ENCODE results near the gene STAG1. TPM values are rescaled to one million over a fixed set of nuclear protein-coding genes. Genes with fewer than 3 reads are reported as not detected.

Gene STAG1
- total and polyA plus RNA-seq, 9 of the 15 experiments (the other 6 are each of a cell fraction or from before 2014, with no cell fraction given), result 2.7 to 17.7 (median 8.8) TPM

DNA sequence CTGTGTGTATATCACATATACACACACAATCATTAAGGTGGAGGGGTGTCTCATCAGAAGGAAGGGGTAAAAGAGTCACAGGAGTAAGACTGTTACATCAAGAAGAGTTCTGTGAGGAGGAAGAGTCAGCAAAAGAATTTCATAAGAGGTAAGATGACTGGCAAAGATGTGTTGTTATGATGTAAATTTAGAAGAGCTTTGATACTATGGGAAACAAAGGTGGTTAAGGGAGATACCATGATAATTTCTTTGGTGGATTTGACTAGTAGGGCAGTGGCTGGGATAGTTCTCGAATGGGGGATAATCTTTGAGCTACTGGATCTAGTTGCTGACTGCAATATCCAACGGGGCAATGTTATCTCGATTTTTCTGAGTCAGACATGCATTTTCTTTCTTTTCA, 61.6 kb downstream of the STAG1 start:
- WGBS (ENCODE audit: insufficient coverage, low coverage, missing lambda C conversion rate), result 6% methylated on average over 2 of the region's 3 CpGs
- in situ Hi-C loops (cut with MboI), result no loop called here
- TF ChIP-seq POLR2B (IDR thresholded peaks at IDR 0.05; ENCODE audit: low read depth, partially characterized antibody) (no peak), CHD1 (IDR thresholded peaks at IDR 0.05; ENCODE audit: low read length) (no peak), ARID1B (IDR thresholded peaks at IDR 0.05) (peak; percentile 82), KDM1A (IDR thresholded peaks at IDR 0.05) (peak; percentile 32 to 48; a peak in 2 of 4 replicates), ZNF717 (CRISPR knock-in tag; IDR thresholded peaks at IDR 0.05) (no peak), TARDBP (IDR thresholded peaks at IDR 0.05) (no peak), CBX5 (IDR thresholded peaks at IDR 0.05; ENCODE audit: borderline replicate concordance, low read depth) (no peak), EHMT2 (IDR thresholded peaks at IDR 0.05) (0 out of 2 replicates have a peak, but pooled peaks have one; percentile 53), JUND (IDR thresholded peaks at IDR 0.05; ENCODE audit: borderline replicate concordance, low read depth, low read length) (0 out of 2 replicates have a peak, but pooled peaks have one; percentile 22), JUND (tag; IDR thresholded peaks at IDR 0.05; ENCODE audit: borderline replicate concordance, low read depth, low read length) (no peak), MTA2 (IDR thresholded peaks at IDR 0.05; ENCODE audit: low read depth) (peak; percentile 39; the same call in 1 of the 2 replicates), ZNF778 (CRISPR knock-in tag; IDR thresholded peaks at IDR 0.05) (no peak), NFRKB (IDR thresholded peaks at IDR 0.05; ENCODE audit: low read depth) (no peak), SMARCA4 (IDR thresholded peaks at IDR 0.05) (peak; percentile 73), ELF2 (CRISPR knock-in tag; IDR thresholded peaks at IDR 0.05) (no peak), ZNF174 (CRISPR knock-in tag; IDR thresholded peaks at IDR 0.05) (no peak), ZNF830 (CRISPR knock-in tag; IDR thresholded peaks at IDR 0.05) (no peak), ZNF316 (IDR thresholded peaks at IDR 0.05) (peak; percentile 94), TCF3 (CRISPR knock-in tag; IDR thresholded peaks at IDR 0.05) (peak; percentile 61; the same call in 1 of the 2 replicates)
- TF ChIP-seq, protein P1, sequence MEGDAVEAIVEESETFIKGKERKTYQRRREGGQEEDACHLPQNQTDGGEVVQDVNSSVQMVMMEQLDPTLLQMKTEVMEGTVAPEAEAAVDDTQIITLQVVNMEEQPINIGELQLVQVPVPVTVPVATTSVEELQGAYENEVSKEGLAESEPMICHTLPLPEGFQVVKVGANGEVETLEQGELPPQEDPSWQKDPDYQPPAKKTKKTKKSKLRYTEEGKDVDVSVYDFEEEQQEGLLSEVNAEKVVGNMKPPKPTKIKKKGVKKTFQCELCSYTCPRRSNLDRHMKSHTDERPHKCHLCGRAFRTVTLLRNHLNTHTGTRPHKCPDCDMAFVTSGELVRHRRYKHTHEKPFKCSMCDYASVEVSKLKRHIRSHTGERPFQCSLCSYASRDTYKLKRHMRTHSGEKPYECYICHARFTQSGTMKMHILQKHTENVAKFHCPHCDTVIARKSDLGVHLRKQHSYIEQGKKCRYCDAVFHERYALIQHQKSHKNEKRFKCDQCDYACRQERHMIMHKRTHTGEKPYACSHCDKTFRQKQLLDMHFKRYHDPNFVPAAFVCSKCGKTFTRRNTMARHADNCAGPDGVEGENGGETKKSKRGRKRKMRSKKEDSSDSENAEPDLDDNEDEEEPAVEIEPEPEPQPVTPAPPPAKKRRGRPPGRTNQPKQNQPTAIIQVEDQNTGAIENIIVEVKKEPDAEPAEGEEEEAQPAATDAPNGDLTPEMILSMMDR (IDR thresholded peaks at IDR 0.05 in 2 of 3, conservative IDR thresholded peaks at IDR 0.05 in 1 of 3; ENCODE audit: insufficient read depth in 2 of 3, low read depth in 1 of 3, low read length in 3 of 3), result no peak
- TF ChIP-seq, protein P2, sequence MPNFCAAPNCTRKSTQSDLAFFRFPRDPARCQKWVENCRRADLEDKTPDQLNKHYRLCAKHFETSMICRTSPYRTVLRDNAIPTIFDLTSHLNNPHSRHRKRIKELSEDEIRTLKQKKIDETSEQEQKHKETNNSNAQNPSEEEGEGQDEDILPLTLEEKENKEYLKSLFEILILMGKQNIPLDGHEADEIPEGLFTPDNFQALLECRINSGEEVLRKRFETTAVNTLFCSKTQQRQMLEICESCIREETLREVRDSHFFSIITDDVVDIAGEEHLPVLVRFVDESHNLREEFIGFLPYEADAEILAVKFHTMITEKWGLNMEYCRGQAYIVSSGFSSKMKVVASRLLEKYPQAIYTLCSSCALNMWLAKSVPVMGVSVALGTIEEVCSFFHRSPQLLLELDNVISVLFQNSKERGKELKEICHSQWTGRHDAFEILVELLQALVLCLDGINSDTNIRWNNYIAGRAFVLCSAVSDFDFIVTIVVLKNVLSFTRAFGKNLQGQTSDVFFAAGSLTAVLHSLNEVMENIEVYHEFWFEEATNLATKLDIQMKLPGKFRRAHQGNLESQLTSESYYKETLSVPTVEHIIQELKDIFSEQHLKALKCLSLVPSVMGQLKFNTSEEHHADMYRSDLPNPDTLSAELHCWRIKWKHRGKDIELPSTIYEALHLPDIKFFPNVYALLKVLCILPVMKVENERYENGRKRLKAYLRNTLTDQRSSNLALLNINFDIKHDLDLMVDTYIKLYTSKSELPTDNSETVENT (CRISPR knock-in tag; IDR thresholded peaks at IDR 0.05), result no peak
- TF ChIP-seq, protein P3, sequence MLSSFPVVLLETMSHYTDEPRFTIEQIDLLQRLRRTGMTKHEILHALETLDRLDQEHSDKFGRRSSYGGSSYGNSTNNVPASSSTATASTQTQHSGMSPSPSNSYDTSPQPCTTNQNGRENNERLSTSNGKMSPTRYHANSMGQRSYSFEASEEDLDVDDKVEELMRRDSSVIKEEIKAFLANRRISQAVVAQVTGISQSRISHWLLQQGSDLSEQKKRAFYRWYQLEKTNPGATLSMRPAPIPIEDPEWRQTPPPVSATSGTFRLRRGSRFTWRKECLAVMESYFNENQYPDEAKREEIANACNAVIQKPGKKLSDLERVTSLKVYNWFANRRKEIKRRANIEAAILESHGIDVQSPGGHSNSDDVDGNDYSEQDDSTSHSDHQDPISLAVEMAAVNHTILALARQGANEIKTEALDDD (IDR thresholded peaks at IDR 0.05), result peak; percentile 99

More for the DNA sequence above, 61.6 kb downstream of the STAG1 start:
- intact Hi-C loops (cut with micrococcal nuclease), result no loop called here
- H2AFZ ChIP-seq (ENCODE audit: low read depth, low read length), result 0 out of 2 replicates have a peak overlapping the region, but pooled peaks have one; percentile 27
- FAIRE-seq, result peak; percentile 76
- no peaks in the 10 kb centered on the region for H4K20me1 ChIP-seq (replicated peaks; ENCODE audit: control insufficient read depth, insufficient read depth, low read length)
- peak; percentile 68 for ATAC-seq
- peak; percentile 14 to 45 (median 33) for DNase-seq (ENCODE audit: extremely low read depth in 1 of 4, low spot score in 3 of 4)
- peak overlapping the region; percentile 30 to 58; a peak in 1 of 4 replicates for H3K9ac ChIP-seq (ENCODE audit: insufficient read depth in 1 of 2, low read depth in 2 of 2, low read length in 2 of 2)
- no peaks in the 10 kb centered on the region for H3K36me3 ChIP-seq (ENCODE audit: control insufficient read depth, insufficient read depth, low read length)
- CTCF ChIA-PET (ENCODE audit: low intra/inter-chr PET ratio), result no interaction called here
- H3K79me2 ChIP-seq (ENCODE audit: control insufficient read depth, insufficient read depth, low read length), result peaks cover 35% of the 10 kb centered on the region
- no peaks in the 10 kb centered on the region for H3K9me1 ChIP-seq (ENCODE audit: control insufficient read depth, insufficient read depth, low read length)
- H3K27ac ChIP-seq (ENCODE audit: extremely low read depth, low read depth, low read length), result peak overlapping the region; percentile 67; the same call in 1 of the 3 replicates
- peaks cover 7% of the 10 kb centered on the region; the same call in 1 of the 2 replicates for H3K9me3 ChIP-seq (replicated peaks; ENCODE audit: control insufficient read depth, insufficient read depth, low read depth, low read length)
- BruUV-seq (replicated peaks), result no TSS peak
- H3K4me3 ChIP-seq, result no peak overlapping the region
- POLR2A ChIA-PET, result interaction anchor here (1.1 to 1.9 kb wide), 2 partner anchors 13 to 14 kb away, joined by 4 to 5 read pairs; no protein-coding TSS in a partner anchor
- H3K4me2 ChIP-seq (ENCODE audit: insufficient read depth, low read length), result peak overlapping the region; percentile 26; the same call in 1 of the 2 replicates
- H3K4me1 ChIP-seq (replicated peaks in 1 of 2; ENCODE audit: control insufficient read depth in 2 of 2, insufficient read depth in 2 of 2, low read length in 2 of 2), result peaks cover 4 to 14% of the 10 kb centered on the region in 2 experiments; a peak in 3 of 5 replicates
- no peaks in the 10 kb centered on the region for H3K27me3 ChIP-seq (ENCODE audit: control insufficient read depth in 2 of 2, insufficient read depth in 2 of 2, low read length in 2 of 2)

Measured in K562 (cell line).